Spleen (tissue), 11 donors: ENCODE data around the gene GNG13. TPM values are rescaled to one million over a fixed set of nuclear protein-coding genes. Genes with fewer than 3 reads are reported as not detected.

Experiments
- DNase-seq: peaks from one replicate; pipeline ENCODE4 v3.0.0-alpha.2; 2020
- H3K27ac ChIP-seq, 8 donors: fragments of 200-600 bp; sonication (generic) in 7 of 8; 1 replicate in 4 of 8; 2 replicates in 4 of 8; pipeline versions ENCODE4 v1.5.0 to v1.8.0; 2016 to 2021; ENCODE audit warnings: inconsistent platforms in 4 of 8, mild to moderate bottlenecking in 4 of 8, moderate library complexity in 1 of 8
- H3K27me3 ChIP-seq, 7 donors: fragments of 200-600 bp; sonication (generic) in 6 of 7; replicated peaks in 1 of 7; 1 replicate in 4 of 7; 2 replicates in 3 of 7; pipeline versions ENCODE4 v1.5.0 to v1.8.0; 2016 to 2021; ENCODE audit warnings: inconsistent platforms in 3 of 7, mild to moderate bottlenecking in 1 of 7
- H3K36me3 ChIP-seq, 6 donors: fragments of 200-600 bp; sonication (generic) in 5 of 6; 1 replicate in 4 of 6; 2 replicates in 2 of 6; pipeline versions ENCODE4 v1.5.0 to v1.8.0; 2016 to 2021; ENCODE audit warnings: inconsistent platforms in 2 of 6
- H3K4me1 ChIP-seq, 6 donors: fragments of 200-600 bp; sonication (generic) in 5 of 6; 1 replicate in 3 of 6; 2 replicates in 3 of 6; pipeline versions ENCODE4 v1.5.0 to v1.8.0; 2016 to 2021; ENCODE audit warnings: inconsistent platforms in 3 of 6
- H3K4me3 ChIP-seq, 8 donors: fragments of 200-600 bp; sonication (generic) in 7 of 8; 1 replicate in 4 of 8; 2 replicates in 4 of 8; pipeline versions ENCODE4 v1.5.0 to v1.8.0; 2016 to 2021; ENCODE audit warnings: inconsistent platforms in 4 of 8, mild to moderate bottlenecking in 4 of 8, moderate library complexity in 2 of 8
- H3K9me3 ChIP-seq, 8 donors: fragments of 200-600 bp; sonication (generic) in 7 of 8; 1 replicate in 4 of 8; 2 replicates in 4 of 8; pipeline versions ENCODE4 v1.5.0 to v1.8.0; 2016 to 2021; ENCODE audit warnings: inconsistent platforms in 4 of 8
- POLR2A ChIP-seq, 3 donors: fragments of 450-650 bp; IDR thresholded peaks; one replicate each; pipeline ENCODE4 v1.5.1; 2017; ENCODE audit warnings: antibody characterized with exemption in 3 of 3, mild to moderate bottlenecking in 1 of 3
- POLR2AphosphoS5 ChIP-seq, 3 donors: sonication (generic); formaldehyde crosslinking; IDR thresholded peaks; one replicate each; pipeline ENCODE4 v1.5.1; 2017; ENCODE audit warnings: antibody characterized with exemption in 3 of 3
- WGBS, 5 donors: extraction: QIAGEN DNeasy Blood & Tissue Kit in 3 of 5; methylation state at CpG; one replicate each; pipeline versions ENCODE4 v1.1.5 to v1.1.7; 2013 to 2018; 5-methylcytosine and 5-hydroxymethylcytosine counted together
- intact Hi-C: fragments of 100-400 bp; cut with DNase I; formaldehyde crosslinking; loops from one replicate; pipeline ENCODE4 v1.15.0; 2023; ENCODE audit warnings: low total_unique reads
- polyA plus RNA-seq, 3 donors: library from polyadenylated mRNA; stranded (reverse); fragments of 200-250 nt; gene quantifications; one replicate each; pipeline ENCODE4 v1.2.1, GENCODE V29; 2013
- total RNA-seq, 7 donors: library from RNA; depleted of rRNA in 3 of 7; stranded (reverse); fragments of >200 nt in 3 of 7; fragmentation: NEBNext Ultra II Directional in 4 of 7; extraction: Animal tissue kit (Norgen Biotek cat#: 25700) in 4 of 7; gene quantifications; one replicate each; pipeline versions ENCODE4 v1.1.0 to v1.2.1, GENCODE V29; 2016 to 2021
- TF ChIP-seq, protein P1 (sequence below), 11 experiments: fragments of 200-600 bp in 7 of 11; fragments of 450-650 bp in 4 of 11; sonication (generic) in 4 of 11; IDR thresholded peaks in 8 of 11; conservative IDR thresholded peaks in 3 of 11; 1 replicate in 7 of 11; 2 replicates in 4 of 11; pipeline versions ENCODE4 v1.4.0 to v1.8.0; 2016 to 2021; ENCODE audit warnings: antibody characterized with exemption in 11 of 11, inconsistent platforms in 4 of 11, mild to moderate bottlenecking in 1 of 11
- donor health status: healthy with polysubstance abuse.
- donor health status: DM: no; HTN: no; CAD: no; lungs with moderate emphysema.
- donor health status: DM: no; HTN: no; CAD: no.
- donor health status: Bipolar disorder and iron deficiency.
- donor health status: healthy.
- donor health status: DM: no; HTN: no; CAD: no.
- donor health status: DM: yes; HTN: yes; CAD: no.

The GNG13 gene
- total and polyA plus RNA-seq, 10 donors, result not detected

DNA sequence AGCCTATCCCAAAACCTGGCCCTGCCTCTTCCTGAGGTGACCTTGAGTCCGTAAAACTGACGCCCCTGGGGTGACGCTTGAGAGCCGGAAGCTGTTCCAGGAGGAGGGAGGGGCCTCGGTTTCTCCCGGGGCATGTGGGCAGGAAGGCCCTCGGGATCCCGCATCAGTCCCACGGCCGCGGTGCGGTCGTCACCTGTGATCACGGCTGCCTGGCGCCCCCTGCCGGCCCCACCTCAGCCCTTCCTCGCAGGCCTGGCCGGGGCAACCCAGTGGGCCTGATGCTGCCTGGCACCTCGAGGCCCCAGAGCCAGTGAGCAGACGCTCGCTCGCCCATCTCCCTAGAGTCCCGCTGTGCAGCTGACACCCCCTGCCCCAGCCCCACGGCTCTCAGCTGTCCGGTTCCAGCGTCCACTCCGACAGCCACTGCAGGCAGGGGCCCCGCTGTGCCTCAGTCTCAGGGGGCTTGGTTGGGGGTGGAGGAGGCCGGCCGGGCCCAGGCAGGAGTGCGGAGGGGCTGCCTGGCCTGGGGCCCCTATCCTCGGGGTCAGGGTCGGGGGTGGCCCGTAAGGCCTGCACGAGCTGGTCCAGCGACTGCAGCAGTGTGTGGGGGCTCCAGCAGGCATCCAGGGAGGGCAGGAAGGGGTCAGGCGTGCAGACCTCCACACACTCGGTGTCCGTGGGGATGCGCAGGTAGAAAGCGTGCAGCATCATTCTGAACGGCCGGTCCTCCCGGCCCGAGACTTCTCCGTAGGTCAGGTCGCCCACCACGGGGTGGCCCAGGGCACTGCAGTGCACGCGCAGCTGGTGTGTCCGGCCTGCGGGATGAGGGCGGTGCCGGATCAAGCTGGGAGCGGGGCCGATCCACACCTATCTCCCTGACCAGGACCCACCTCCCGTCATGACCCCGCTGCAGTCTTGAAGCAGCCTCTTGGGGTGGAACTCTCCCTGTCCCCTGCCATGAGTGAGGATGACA lies 14.7 kb downstream of the GNG13 start:
- intact Hi-C loops, result loop anchor here (5.0 kb wide), 1 partner anchor 74 kb away; no protein-coding TSS in a partner anchor
- Histone ChIP-seq H3K36me3 (peaks cover 0 to 35% (median 11%) of the 10 kb centered on the region in 6 donors), H3K4me1 (peaks cover 17 to 45% (median 33%) of the 10 kb centered on the region in 6 donors), H3K4me3 (peak overlapping the region in 1 of 8 donors; percentile 99), H3K27ac (peak overlapping the region in 1 of 8 donors; percentile 40), H3K27me3 (peaks cover 0 to 31% (median 22%) of the 10 kb centered on the region in 7 donors), H3K9me3 (no peaks in the 10 kb centered on the region)
- peak; percentile 93 for DNase-seq
- 64 to 78% (median 68%) methylated on average over 25 to 58 of the region's 58 CpGs for WGBS, 5 donors
- peak; percentile 3 to 72 (median 46) for TF ChIP-seq POLR2AphosphoS5 (IDR thresholded peaks at IDR 0.05)
- TF ChIP-seq POLR2A (IDR thresholded peaks at IDR 0.05), result no peak
- TF ChIP-seq, protein P1, sequence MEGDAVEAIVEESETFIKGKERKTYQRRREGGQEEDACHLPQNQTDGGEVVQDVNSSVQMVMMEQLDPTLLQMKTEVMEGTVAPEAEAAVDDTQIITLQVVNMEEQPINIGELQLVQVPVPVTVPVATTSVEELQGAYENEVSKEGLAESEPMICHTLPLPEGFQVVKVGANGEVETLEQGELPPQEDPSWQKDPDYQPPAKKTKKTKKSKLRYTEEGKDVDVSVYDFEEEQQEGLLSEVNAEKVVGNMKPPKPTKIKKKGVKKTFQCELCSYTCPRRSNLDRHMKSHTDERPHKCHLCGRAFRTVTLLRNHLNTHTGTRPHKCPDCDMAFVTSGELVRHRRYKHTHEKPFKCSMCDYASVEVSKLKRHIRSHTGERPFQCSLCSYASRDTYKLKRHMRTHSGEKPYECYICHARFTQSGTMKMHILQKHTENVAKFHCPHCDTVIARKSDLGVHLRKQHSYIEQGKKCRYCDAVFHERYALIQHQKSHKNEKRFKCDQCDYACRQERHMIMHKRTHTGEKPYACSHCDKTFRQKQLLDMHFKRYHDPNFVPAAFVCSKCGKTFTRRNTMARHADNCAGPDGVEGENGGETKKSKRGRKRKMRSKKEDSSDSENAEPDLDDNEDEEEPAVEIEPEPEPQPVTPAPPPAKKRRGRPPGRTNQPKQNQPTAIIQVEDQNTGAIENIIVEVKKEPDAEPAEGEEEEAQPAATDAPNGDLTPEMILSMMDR (IDR thresholded peaks at IDR 0.05 in 8 of 11, conservative IDR thresholded peaks at IDR 0.05 in 3 of 11), result peak; percentile 46 to 92 (median 79)

DNA sequence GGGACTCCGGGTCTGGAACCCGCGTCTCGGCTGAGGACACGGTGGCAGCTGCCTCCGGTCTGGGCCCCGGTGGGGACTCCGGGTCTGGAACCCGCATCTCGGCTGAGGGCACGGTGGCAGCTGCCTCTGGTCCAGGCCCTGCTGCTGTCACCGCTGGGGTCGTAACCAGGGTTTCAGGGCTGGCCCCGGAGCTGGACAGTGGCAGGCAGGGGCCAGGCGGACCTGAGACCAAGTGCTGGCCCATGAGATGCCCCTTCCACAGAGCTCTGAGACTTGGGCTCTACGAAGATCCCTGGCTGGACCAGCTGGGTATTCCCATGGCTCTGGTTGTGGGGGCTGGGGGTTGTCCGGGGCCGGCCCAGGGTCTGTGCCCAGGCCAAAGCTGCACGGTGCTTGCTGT lies 16.1 kb downstream of the GNG13 start:
- Histone ChIP-seq H3K27me3 (peaks cover 0 to 42% (median 24%) of the 10 kb centered on the region in 7 donors), H3K4me1 (peaks cover 17 to 39% (median 31%) of the 10 kb centered on the region in 6 donors), H3K9me3 (no peaks in the 10 kb centered on the region), H3K36me3 (peaks cover 0 to 27% (median 11%) of the 10 kb centered on the region in 6 donors), H3K4me3 (no peak overlapping the region), H3K27ac (no peak overlapping the region)
- 90 to 97% (median 95%) methylated on average over 9 to 19 of the region's 19 CpGs for WGBS, 5 donors
- TF ChIP-seq POLR2AphosphoS5 (IDR thresholded peaks at IDR 0.05) (no peak), POLR2A (IDR thresholded peaks at IDR 0.05) (no peak)
- TF ChIP-seq, protein P1 (IDR thresholded peaks at IDR 0.05 in 8 of 11, conservative IDR thresholded peaks at IDR 0.05 in 3 of 11), result no peak
- DNase-seq, result no peak
- intact Hi-C loops, result no loop called here

DNA sequence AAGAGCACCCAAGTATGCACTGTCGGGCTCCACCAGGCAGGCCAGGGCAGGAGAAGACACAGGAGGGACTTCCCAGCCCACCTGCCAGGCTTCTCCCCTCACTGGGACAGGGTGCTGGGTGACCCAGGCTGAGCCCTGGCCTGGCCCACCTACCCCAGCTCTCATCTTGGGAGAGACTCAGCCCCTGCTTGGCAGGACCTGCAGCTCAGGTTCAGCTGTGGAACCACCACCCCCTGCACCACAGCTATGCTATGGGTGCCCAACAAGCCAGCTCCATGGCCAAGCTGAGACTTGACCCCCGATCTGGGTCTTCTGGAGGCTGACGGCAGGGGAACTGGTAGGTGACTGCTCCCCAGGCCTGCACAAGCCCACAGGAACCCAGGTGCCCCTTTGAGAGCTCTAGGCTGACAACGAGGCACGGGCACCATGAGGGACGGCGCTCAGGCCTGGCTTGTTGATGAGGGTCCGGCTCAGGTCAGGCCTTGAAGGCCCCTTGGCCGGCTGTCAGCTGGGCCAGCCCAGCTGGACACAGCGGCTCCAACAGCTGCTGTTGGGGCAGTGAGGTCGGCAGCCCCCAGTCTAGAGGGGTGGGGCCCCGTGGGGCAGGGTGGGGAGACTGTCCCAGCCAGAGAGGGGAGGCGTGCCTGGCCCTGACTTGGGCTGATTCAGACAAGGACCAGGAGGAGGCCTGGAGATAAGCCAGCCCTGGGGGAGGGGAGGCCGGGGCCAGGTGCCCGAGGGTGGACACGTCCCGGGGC lies 17.0 kb downstream of the GNG13 start:
- Histone ChIP-seq H3K4me1 (peaks cover 10 to 31% (median 23%) of the 10 kb centered on the region in 6 donors), H3K27ac (no peak overlapping the region), H3K27me3 (peaks cover 0 to 51% (median 29%) of the 10 kb centered on the region in 7 donors), H3K4me3 (no peak overlapping the region), H3K36me3 (peaks cover 0 to 27% (median 11%) of the 10 kb centered on the region in 6 donors), H3K9me3 (no peaks in the 10 kb centered on the region)
- intact Hi-C loops, result no loop called here
- 48 to 81% (median 61%) methylated on average over 7 to 17 of the region's 17 CpGs for WGBS, 5 donors
- no peak for DNase-seq
- TF ChIP-seq, protein P1 (IDR thresholded peaks at IDR 0.05 in 8 of 11, conservative IDR thresholded peaks at IDR 0.05 in 3 of 11), result no peak
- TF ChIP-seq POLR2AphosphoS5 (IDR thresholded peaks at IDR 0.05), result peak; percentile 2 to 38 (median 5)
